Stimulated activated CD4-positive, alpha-beta T cell treated with anti-CD3 and anti-CD28 coated beads, Interleukin-15, amount 100 ng/mL, for 24 hours (primary cell): Measurements from ENCODE around the gene TTBK1.
A peak's percentile ranks its signal among the peaks of the same experiment; 100 is the strongest.

Experiments used
- DNase-seq: peaks from one replicate; pipeline ENCODE4 v3.0.0-alpha.2; 2020

TTBK1 gene

DNA sequence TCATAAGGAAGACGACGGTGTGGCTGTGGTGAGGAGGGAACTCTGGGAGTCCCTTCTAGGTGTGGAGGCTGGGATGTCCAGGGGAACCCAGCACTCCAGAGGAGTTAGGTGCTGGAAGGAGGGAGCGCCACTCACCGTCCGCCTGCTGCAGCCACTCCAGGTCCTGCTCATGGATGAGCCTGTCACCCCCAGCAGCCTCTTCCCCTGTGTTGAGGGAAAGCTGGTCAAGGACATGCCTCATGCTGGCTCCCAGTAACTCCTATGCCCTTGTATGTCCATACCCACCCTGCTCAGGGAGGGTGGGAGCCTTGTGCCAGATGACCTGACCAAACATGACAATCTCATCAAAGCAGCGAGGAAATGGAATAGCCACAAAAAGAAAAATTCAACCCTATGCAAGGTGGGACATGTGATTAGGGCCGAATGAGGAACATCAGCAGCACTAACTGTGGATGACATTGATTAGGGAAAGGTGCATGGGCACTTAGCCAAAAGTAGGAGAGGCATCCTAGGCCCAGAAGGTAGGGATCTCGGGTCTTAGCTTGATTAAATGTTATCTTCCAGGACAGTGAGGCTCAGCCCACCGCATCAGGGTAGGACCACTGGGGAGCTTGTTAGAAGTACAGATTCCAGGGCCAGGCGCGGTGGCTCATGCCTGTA is 17.0 kb upstream of the TTBK1 start:
- DNase-seq = no peak

DNA sequence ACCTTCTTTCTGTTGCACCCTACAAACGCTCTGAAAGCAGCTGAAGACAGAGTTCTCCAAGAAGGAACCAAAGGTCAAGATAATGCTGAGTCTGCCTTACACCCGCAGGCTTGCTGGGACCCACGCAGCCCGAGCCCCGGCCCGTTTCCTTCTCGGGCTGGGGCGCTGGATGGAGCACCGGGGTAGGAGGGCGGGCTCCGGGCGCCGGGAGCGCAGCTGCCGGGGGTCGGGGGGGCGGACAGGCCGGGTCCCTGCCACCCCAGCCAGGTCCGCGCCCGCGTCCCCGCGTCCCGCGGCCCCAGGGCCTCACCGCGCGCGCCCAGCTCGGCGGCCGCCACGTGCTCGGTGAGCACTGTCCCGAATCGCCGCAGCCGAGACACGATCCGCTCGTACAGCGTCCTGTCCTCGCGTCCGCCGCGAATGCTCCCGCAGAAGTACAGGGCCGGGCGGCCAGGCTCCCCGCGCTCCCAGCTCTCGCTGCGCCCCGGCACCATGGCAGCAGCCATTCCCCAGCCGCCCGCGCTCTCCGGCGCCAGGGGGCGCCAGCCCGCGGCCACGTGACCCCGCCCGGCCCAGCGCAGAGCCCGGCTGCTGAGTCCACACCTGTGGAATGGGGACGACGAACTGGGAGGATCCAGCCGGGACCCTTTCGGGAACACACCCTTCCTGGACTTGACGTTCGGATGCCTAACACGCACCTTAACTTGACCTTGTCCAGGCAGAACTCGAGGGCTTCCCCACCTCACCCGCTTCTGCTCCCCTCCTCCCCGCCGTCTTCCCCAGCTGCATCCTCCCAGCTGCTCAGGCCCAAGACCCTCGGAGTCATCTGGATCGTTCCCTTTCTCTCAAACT is 14.1 kb upstream of the TTBK1 start, which contains the start of gene DNPH1:
Gene DNPH1, minus strand, starts transcription at position 531 of the 852 bp plus-strand sequence. Its CDS starts 25 bp downstream, at position 506.
- DNase-seq = peak; percentile 85

DNA sequence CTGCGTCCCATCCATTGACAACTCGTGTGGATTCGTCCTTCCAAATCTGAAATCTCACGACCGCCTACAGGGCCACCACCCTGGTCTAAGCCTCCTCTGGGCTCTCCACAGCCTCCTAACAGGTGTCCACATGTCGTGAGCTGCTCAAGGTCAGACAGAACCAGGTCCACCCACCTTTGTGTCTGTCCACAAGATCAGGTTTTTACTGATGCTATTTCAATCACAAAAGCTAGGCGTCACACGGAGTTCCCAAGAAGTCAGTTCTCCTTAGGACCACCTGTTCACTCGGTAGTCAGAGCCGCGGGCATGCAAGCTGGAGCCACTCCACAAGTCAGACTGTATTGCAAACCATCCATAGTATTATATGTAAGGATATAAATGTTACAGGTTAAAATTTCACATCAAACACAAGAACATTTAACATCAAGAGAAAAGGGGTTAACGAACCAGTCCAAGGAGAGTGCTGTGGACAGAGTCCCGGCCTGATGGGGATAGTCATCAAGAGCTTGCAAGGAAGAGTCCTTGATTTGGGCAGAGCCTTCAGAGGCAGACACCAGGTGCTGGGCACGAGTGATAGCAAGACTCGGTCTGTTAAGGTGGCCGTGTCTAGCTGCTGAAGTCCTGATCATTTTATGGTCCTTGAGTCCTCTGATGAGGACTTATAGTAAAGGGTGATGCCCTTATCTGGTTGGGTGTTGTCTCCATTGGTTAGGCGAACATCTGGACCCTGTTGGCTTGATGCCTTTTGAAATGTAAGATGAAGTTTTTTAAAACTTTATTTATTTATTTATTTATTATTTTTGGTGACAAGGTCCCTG is 13.3 kb upstream of the TTBK1 start:
- DNase-seq = no peak

DNA sequence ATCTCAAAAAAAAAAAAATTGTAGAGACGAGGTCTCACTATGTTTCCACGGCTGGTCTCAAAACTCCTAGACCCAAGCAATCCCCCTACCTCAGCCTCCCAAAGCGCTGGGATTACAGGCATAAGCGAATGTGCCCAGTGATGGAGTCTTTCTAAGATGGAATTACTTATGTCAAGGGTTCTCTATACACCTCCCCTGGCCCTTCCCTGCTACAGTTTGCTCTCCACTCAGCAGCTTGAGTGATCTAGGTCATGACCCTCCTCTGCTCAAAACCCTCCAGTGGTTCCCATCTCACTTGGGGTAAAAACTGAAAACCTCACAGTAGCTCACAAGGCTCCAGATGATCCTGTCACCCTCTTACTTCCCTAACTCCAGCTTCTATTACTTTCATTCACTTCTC is 12.2 kb upstream of the TTBK1 start:
- no peak for DNase-seq

DNA sequence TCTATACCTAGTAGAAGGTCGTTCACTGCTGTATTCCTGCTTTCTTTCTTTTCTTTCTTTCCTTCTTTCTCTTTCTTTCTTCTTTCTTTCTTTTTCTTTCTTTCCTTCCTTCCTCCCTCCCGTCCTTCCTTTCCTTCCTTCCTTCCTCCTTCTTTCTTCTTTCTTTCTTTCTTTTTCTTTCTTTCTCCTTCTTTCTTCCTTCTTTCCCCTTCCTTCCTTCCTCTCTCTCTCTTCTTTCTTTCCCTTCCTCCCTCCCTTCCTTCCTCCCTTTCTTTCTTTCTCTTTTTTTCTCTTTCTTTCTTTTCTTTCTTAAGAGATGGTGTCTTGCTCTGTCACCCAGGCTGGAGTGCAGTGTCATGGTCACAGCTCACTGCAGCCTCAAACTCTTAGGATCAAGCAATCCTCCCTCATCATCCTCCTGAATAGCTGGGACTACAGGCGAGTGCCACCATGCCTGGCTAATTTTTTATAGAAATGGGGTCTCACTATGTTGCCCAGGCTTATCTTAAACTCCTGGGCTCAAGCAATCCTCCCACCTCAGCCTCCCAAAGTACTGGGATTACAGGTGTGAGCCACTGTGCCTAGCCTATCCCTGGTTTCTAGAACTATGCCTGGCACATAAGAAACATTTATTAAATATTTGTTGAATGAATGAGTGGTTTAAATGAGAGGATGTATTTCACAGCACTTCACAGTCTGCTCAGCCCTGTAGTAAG is 11.4 kb upstream of the TTBK1 start:
- DNase-seq = no peak

DNA sequence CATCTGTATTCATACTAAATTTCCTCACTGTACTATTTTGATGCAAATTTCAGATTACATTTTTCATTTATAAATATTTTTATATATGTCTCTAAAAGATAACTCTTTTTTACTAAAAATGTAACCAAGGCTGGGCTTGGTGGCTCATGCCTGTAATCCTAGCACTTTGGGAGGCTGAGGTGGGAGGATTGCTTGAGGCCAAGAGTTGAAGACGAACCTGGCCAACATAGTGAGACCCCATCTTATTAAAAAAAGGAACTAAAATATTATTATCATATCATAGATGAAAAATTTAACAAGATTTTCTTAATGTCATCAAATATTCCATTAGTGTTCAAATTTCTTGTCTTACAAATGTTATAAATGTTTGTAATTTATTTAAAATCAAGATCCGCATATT is 7.4 kb upstream of the TTBK1 start:
- DNase-seq = no peak

DNA sequence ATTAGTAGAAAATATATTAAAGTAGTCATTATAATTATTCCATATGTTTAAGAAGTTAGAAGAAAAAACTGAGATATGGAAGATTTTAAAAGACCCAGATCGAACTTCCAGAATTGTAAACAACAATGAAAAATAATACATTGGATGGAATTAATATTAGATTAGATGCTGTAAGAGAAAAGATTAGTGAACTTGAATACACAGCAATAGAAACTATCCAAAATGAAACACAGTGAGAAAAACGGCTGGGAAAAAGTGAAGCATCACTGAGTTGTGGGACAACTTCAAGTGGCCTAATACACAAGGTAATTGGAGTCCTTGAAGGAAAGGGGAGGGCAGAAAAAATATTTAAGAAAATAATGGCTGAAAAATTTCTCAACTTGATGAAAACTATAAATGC is 4.2 kb upstream of the TTBK1 start:
- DNase-seq = no peak

DNA sequence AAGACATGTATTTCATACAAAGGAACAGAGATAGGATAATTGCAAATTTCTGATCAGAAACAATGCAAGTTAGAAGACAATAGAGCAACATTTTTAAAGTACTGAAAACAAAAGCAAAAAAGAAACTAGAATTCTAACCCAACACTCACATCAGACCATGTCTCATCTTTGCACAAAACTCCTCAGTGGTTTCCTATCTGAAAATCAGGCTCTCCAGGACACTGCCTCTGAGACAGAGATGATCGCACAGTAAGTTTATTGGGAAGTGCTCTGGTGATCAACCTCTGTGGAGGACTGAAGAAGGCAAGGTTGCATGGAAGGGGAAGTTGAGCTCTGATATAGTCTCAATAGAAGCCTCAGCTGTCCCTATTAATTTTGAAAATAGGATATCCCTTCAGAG is 2.3 kb upstream of the TTBK1 start:
- DNase-seq = no peak

DNA sequence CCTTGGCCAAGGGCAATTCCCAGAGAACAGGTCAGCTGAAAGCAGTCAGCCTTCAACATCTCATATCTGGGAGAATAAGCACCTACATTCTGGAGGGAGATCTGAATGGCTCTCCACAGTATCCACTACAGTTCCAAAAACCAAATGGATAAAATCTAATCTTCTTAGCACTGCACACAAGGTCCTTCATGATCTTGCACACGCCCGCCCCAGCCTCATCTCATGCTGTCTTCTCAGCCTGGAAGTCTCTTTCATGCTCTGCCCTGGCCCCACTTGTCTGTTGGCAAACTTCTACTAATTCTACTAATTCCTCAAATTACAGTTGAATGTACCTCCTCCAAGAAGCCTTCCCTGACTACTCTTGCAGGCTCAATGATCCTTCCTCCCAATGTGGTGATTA is 1.8 kb upstream of the TTBK1 start:
- DNase-seq = no peak

DNA sequence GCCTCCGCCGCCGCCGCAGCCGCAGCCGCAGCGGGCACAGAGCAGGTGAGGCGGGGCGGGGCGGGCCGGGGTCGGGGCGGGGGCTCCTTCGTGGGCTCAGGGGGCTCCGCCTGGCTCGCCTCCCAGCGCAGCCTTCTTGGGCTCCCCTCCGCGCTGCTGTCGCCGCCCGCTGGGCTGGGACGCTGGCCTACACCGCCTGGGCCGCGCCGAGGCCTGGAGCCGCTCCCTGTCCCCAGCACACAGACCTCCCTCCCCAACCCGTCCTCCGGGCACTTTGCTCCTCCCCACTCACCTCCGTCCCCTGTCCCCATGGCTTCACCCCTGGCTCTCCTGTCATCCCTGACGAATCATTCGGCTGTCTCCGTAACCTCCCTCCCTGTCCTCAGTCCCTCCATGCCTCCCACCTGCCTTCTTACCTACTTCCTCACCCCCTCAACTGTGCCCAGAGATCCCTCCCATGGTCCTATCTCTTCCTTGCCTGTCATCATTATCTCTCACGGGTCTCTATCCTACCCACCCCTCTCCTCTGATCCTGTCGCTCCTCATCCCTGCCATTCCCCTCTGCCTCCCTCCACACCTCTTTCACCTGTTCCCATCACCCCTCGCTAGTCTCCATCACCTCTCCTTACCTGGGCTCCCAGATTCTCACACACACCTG is 512 bp downstream of the TTBK1 start:
- no peak for DNase-seq

DNA sequence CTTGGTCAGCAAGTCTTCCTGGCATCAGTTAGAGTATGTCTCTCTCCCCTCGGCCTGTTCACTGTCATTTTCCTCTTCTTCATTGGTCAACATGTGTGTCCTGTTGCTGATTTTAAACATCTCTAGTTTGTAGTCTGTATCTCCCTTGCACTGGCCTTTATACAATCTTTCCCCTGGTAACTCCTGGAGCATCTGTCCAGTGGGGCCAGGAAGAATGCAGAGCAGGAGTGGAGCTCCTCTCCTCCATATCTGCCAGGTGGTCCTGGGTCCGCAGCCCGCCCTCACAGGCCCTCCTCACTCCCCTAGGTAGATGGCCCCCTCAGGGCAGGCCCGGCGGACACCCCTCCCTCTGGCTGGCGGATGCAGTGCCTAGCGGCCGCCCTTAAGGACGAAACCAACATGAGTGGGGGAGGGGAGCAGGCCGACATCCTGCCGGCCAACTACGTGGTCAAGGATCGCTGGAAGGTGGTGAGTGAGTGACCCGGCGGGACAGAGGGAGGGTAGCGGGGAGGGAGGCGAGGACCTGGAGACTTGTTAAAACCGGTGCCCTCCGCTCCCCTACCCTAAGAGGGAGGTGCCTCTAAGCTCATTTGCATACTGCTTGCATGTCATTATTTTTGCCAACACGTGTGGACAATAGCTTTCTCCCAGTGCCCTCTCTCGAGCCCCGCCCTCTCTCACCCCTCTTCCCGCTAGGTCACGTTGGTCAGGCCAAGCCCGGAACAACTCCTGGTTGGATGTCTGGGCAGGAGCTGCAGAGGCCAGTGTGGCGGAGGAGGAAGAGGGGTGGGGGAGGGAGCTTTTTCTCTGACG is 3.2 kb downstream of the TTBK1 start:
- DNase-seq = peak; percentile 53

DNA sequence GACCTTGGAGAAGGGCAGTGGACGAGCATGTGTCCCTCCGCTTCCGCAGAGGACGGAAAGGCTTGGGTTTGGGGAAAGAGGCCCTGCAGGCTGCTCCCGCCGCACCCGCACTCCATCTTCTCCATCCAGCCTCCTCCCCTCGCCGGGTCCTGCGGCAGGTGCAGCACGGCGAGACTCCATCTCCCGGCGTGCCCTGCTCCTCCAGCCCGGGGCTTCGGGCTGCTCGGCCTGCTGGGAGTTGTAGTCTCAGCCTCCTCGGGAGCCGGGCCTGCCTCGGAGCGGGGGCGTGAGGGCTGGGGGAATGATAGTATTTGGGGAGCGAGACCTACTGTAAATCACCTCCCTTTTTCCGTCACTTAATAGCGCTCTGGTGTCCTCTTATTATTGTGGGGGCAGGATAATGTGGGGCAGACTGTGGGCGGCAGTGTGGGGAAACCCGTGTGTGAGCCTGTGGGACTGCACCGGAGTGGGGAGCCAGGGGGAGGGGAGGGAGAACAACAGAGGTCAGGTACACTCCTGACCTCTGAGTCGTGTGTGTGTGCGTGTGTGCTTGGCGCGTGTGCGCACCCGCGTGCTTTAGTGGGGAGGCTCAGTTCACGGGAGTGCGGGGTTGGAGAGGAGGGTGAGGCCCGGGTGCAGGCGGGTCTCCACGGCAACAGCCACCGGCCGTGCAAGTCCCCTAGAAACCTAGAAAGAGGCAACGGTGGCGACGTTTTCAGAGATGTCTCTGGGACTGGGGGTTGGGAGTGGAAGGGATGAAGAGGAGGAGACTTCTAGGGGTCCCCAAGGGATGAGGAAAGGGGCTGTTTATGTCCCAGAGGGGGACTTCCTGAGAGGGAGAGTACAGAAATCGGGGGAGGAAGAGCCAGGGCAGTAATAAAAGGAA is 4.1 kb downstream of the TTBK1 start:
- DNase-seq = peak; percentile 92

DNA sequence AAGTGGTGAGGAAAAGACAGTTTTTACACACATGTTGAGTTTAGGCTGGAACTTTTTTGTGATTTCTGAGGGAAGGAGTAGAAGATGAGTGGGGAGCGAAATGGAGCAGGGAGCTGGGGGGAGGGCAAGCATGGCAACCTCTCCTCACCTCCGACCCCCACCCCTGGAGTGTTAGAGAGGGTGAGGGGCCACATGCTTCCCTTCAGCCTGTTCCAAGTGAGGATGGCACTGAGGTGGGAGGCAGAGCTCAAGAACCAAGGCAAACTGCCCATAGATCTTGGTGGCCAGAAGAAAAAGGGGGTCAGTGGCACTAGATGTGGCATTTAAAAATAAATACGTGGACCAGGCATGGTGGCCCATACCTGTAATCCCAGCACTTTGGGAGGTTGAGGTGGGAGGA is 4.8 kb downstream of the TTBK1 start:
- no peak for DNase-seq

DNA sequence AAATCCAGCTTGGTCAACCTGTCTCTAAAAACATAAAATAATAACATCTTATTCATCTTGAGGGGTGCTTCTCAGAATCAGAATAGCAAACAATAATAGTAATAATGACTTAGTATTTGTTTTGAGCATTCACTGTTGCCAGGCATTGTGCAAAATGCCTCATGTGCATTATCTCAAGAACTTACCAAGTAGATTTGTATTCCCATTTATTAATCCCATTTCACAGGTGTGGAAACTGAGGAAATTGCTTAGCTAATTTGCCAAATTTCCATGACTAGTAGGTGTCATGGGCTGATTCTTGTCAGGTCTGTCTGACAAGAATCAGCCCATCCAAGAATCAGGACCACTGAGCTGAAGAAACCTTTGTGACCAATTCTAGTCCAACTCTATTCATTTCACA is 5.5 kb downstream of the TTBK1 start:
- no peak for DNase-seq

DNA sequence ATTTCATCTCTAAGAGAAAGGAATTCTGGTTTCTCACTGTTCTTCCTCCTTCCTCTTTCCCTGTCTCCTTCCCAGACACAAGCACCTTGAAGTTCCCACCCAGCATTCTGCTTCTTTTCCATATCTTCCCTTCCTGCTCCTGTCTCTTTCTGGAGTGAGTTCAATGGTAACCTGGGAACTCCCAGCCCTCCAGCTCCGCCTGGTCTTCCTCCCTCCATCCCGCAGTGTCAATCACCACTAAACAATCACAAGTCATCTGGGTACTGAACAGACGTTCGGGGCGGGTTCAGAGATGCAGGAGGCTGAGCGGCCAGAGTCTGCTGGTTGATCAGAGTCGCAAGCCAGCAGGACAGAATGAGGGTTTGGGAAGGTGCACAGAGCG is 7.7 kb downstream of the TTBK1 start:
- no peak for DNase-seq

DNA sequence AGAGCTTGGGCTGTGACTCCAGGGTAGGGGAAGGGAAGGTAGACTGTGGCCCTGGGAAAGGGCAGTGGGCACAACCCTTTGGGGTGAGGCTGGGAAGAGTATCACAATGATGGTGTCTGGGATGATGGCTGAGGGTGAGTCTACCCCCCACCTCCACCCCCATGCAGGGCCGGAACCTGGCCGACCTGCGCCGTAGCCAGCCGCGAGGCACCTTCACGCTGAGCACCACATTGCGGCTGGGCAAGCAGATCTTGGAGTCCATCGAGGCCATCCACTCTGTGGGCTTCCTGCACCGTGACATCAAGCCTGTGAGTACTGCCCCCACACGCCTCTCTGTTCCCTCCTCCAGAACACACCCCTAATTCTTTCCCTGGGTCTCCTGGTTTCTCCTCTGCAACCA is 10.1 kb downstream of the TTBK1 start:
- DNase-seq = no peak

DNA sequence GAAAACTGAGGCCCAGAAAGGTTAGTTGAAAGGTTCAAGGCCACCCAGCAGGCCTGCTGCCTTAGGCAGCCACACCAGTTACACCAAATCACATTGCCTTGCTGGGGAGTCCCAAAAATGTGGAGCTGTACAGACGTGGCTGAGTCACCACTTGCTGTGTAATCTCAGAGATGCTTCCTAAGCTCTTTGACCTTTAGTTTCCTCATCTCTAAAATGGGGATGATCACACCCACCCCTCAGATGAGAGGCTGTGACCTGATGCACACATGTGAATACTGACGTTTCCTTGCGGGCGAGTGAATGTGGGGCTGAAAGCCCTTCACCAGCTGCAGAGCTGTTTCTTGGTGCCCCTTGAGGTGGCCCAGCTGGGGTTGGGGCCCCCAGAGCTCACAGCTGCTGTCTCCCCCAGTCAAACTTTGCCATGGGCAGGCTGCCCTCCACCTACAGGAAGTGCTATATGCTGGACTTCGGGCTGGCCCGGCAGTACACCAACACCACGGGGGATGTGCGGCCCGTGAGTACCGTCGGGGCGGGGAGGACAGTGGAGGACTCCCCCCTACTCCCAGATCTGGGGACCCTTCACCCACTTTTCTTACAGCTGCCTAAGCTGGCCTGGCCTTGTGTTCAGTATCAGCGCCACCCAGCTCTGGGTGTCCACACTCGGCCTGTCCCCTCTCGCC is 11.0 kb downstream of the TTBK1 start:
- peak; percentile 38 for DNase-seq

DNA sequence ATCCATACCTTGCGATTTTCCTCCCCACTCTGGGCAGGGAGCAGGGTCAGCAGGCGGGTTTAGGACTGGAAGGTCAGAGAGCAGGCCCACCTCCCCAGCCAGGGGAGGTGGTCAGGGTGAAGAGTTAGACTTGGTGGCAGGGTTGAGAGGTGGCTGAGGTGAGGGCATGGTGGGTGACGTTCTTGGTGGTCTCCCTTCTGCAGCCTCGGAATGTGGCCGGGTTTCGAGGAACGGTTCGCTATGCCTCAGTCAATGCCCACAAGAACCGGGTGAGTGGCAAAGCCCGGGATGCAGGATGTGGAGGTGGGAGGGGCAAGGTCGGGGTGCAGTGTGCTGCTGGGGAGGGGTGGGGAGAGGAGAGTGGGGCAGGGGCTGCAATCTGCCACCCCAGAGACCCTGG is 11.6 kb downstream of the TTBK1 start:
- DNase-seq = no peak

DNA sequence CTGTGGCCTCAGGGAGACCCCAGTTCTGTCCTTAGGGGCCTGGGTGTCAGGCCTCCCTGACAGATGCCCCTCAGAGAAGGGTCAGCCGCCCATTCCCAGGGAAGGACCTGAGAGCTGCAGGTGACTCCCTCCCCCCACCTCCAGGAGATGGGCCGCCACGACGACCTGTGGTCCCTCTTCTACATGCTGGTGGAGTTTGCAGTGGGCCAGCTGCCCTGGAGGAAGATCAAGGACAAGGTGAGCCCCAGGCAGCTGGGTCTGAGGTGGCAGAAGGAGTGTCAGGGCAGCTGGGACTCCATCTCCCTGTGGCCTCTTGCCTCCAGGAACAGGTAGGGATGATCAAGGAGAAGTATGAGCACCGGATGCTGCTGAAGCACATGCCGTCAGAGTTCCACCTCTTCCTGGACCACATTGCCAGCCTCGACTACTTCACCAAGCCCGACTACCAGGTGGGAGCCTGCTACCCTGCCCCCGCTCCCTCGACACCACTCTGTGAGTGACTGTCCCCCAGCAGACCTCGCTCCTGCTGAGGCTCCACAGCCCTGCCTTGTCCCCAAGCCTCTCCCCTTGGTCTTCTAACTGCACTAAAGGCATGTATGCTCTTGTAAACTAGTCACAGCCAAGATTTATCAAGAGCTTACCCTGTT is 12.2 kb downstream of the TTBK1 start:
- DNase-seq = no peak
